GM12892 (cell line): ENCODE results near the gene ASCC2.

Source experiments
- POLR2A ChIP-seq: IDR thresholded peaks from 2 replicates; pipeline ENCODE4 v1.6.1; 2011; ENCODE audit warnings: low read depth, low read length, control low read depth
- POLR2AphosphoS5 ChIP-seq: IDR thresholded peaks from 2 replicates; pipeline ENCODE4 v1.6.1; 2011; ENCODE audit warnings: low read depth, low read length, control low read depth

GRCh38 chr22:29793396-29793795 lies 44.7 kb downstream of the ASCC2 start:
- no peak for TF ChIP-seq POLR2A
- no peak for TF ChIP-seq POLR2AphosphoS5
